HL-60 (cell line): ENCODE results near the gene ST7L.

Experiments used
- DNase-seq, 2 experiments: peaks; one replicate each; pipeline ENCODE4 v3.0.0-alpha.2; 2010 to 2020; ENCODE audit warnings: low read depth in 1 of 2, low spot score in 1 of 2
- H3K27ac ChIP-seq: fragments of 250-450 bp; sonication (Bioruptor Pico); replicated peaks from 2 replicates; pipeline ENCODE4 v1.5.1; 2020; ENCODE audit warnings: mild to moderate bottlenecking, moderate library complexity
- H3K27me3 ChIP-seq: fragments of 250-450 bp; sonication (Bioruptor Pico); 2 replicates; pipeline ENCODE4 v1.5.1; 2021; ENCODE audit warnings: mild to moderate bottlenecking, moderate library complexity; ENCODE audit not compliant: insufficient read depth, poor library complexity, severe bottlenecking
- H3K4me3 ChIP-seq: replicated peaks from 2 replicates; pipeline ENCODE4 v1.5.1; 2011; ENCODE audit warnings: mild to moderate bottlenecking, control low read depth, low read length; ENCODE audit not compliant: insufficient read depth
- GABPA ChIP-seq: IDR thresholded peaks from 2 replicates; pipeline ENCODE4 v1.6.1; 2012; ENCODE audit warnings: low read depth
- POLR2AphosphoS5 ChIP-seq: IDR thresholded peaks from 2 replicates; pipeline ENCODE4 v1.6.1; 2012; ENCODE audit warnings: low read depth
- SPI1 ChIP-seq: IDR thresholded peaks from 2 replicates; pipeline ENCODE4 v1.6.1; 2012; ENCODE audit warnings: low read depth, mild to moderate bottlenecking, borderline replicate concordance
- TF ChIP-seq, protein P1 (sequence below): IDR thresholded peaks from one replicate; pipeline ENCODE4 v1.5.1; 2011; ENCODE audit warnings: low read length, control low read depth, inconsistent platforms; ENCODE audit not compliant: insufficient read depth
- TF ChIP-seq, protein P2 (sequence below): IDR thresholded peaks from 2 replicates; pipeline ENCODE4 v1.6.1; 2012; ENCODE audit warnings: low read depth; ENCODE audit not compliant: insufficient replicate concordance

ST7L gene

DNA sequence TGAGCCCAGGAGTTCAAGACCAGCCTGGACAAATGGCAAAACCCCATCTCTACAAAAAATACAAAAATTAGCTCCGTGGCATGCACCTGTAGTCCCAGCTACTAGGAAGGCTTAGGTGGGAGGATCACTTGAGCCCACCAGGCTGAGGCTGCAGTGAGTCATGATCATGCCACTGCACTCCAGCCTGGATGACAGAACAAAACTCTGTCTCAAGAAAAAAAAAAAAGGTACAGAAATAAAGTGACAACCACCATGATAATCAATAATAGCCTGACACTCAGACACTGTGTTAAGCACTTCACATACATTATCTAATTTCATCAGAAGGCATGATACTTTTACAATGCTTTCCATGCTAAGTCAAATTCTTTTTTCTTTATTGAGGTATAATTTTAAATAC is 53.1 kb downstream of the ST7L start:
- H3K27me3 ChIP-seq, result no peaks in the 10 kb centered on the region
- H3K27ac ChIP-seq, result no peak overlapping the region
- H3K4me3 ChIP-seq, result no peak overlapping the region
- no peak for DNase-seq
- TF ChIP-seq GABPA, result no peak
- TF ChIP-seq, protein P1, sequence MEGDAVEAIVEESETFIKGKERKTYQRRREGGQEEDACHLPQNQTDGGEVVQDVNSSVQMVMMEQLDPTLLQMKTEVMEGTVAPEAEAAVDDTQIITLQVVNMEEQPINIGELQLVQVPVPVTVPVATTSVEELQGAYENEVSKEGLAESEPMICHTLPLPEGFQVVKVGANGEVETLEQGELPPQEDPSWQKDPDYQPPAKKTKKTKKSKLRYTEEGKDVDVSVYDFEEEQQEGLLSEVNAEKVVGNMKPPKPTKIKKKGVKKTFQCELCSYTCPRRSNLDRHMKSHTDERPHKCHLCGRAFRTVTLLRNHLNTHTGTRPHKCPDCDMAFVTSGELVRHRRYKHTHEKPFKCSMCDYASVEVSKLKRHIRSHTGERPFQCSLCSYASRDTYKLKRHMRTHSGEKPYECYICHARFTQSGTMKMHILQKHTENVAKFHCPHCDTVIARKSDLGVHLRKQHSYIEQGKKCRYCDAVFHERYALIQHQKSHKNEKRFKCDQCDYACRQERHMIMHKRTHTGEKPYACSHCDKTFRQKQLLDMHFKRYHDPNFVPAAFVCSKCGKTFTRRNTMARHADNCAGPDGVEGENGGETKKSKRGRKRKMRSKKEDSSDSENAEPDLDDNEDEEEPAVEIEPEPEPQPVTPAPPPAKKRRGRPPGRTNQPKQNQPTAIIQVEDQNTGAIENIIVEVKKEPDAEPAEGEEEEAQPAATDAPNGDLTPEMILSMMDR, result no peak
- TF ChIP-seq, protein P2, sequence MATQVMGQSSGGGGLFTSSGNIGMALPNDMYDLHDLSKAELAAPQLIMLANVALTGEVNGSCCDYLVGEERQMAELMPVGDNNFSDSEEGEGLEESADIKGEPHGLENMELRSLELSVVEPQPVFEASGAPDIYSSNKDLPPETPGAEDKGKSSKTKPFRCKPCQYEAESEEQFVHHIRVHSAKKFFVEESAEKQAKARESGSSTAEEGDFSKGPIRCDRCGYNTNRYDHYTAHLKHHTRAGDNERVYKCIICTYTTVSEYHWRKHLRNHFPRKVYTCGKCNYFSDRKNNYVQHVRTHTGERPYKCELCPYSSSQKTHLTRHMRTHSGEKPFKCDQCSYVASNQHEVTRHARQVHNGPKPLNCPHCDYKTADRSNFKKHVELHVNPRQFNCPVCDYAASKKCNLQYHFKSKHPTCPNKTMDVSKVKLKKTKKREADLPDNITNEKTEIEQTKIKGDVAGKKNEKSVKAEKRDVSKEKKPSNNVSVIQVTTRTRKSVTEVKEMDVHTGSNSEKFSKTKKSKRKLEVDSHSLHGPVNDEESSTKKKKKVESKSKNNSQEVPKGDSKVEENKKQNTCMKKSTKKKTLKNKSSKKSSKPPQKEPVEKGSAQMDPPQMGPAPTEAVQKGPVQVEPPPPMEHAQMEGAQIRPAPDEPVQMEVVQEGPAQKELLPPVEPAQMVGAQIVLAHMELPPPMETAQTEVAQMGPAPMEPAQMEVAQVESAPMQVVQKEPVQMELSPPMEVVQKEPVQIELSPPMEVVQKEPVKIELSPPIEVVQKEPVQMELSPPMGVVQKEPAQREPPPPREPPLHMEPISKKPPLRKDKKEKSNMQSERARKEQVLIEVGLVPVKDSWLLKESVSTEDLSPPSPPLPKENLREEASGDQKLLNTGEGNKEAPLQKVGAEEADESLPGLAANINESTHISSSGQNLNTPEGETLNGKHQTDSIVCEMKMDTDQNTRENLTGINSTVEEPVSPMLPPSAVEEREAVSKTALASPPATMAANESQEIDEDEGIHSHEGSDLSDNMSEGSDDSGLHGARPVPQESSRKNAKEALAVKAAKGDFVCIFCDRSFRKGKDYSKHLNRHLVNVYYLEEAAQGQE, result no peak
- TF ChIP-seq POLR2AphosphoS5, result no peak
- TF ChIP-seq SPI1, result no peak

DNA sequence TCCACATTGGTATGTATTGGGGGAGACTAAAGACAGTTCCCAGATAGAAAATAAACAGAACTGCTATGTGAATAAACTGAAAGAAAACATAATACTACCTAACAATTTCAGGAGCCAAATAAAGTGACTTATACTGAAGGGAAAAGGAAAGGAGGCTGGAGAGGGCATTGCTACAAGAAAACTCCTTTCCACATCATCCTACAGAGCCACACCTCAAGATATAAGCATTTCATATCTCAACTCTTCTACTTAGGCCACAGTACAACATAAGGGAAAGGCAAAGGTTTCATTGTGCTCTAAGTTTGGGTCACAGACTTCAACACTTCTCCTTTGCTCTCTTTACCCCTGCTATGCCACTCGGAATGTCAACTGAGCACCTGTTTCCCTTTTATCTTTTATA is 54.9 kb downstream of the ST7L start:
- H3K27ac ChIP-seq, result no peak overlapping the region
- no peaks in the 10 kb centered on the region for H3K27me3 ChIP-seq
- no peak overlapping the region for H3K4me3 ChIP-seq
- no peak for DNase-seq
- TF ChIP-seq GABPA (no peak), POLR2AphosphoS5 (no peak), SPI1 (no peak)
- TF ChIP-seq, protein P2, result no peak
- TF ChIP-seq, protein P1, result no peak

DNA sequence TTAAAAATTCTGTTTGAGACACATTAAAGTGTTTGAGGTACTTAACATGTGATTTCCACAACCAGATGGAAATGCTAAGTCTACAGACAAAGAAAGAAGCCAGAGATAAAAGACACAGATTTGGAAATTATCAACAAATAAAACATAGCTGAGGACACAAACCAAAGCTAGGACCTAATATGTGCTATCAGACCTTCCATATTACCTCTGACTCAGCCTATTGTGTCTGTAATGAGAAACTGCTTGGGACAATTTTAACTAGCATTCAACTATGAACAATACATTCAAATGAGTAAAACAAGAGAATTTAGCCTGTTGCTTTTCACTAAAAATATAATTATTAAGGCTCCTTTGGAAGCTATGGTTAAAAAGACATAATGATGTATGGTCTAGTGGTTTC is 55.6 kb downstream of the ST7L start:
- DNase-seq, result no peak
- no peaks in the 10 kb centered on the region for H3K27me3 ChIP-seq
- TF ChIP-seq GABPA, result no peak
- TF ChIP-seq, protein P1, result no peak
- no peak for TF ChIP-seq SPI1
- no peak for TF ChIP-seq POLR2AphosphoS5
- H3K27ac ChIP-seq, result no peak overlapping the region
- H3K4me3 ChIP-seq, result no peak overlapping the region

DNA sequence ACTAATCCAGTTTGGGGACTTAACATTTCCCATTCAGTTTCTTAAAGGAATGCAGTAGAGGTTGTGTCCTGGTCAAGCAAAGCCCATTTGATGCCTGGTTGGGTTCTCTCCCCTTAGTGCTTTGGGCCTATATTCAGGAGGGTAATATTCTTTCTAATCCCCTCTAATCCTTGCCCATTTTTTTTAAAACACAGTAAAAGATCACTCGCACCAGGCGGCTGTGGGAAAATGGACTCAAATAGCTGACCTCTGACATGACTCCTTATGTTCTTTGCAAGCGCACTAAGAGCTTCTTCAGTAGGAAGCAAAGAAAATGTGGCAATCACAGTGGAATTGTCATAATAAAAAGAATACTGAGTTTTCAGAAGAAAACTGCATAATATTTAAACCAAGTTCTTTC is 60.3 kb downstream of the ST7L start:
- no peak overlapping the region for H3K27ac ChIP-seq
- TF ChIP-seq, protein P2, result no peak
- no peak for TF ChIP-seq GABPA
- TF ChIP-seq, protein P1, result no peak
- TF ChIP-seq POLR2AphosphoS5, result no peak
- no peak for TF ChIP-seq SPI1
- H3K27me3 ChIP-seq, result no peaks in the 10 kb centered on the region
- no peak overlapping the region for H3K4me3 ChIP-seq
- no peak for DNase-seq
